Neural progenitor cell (in vitro differentiated cells): ENCODE data around the gene ATL1.

Experiments used
- EZH2 ChIP-seq: fragments of 200-600 bp; sonication (generic); IDR thresholded peaks from 2 replicates; pipeline ENCODE4 v1.6.1; 2017; ENCODE audit warnings: antibody characterized with exemption, mild to moderate bottlenecking, moderate library complexity
- TF ChIP-seq, protein P1 (sequence below): fragments of 200-600 bp; sonication (generic); IDR thresholded peaks from 2 replicates; pipeline ENCODE4 v1.5.1; 2017; ENCODE audit warnings: antibody characterized with exemption, mild to moderate bottlenecking

DNA sequence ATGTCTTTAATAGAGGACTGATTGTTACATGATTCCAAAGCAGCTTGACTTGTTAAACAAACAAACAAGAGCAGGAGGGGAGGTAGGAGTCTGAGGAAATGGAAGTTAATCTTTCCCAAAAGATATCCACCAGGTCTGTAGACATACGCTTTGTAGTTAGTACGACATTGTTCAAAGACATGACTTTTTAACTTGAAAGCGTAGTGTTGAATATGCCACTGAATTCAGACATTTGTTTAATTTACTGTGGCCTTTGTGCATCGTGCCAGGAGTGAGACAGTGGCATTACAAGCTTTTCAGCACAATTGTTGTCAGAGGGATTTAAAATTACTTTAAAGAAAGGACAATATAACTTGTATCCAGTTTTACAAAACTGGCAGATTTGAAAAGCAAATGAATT lies 55.1 kb downstream of the ATL1 start:
- TF ChIP-seq EZH2: no peak
- TF ChIP-seq, protein P1, sequence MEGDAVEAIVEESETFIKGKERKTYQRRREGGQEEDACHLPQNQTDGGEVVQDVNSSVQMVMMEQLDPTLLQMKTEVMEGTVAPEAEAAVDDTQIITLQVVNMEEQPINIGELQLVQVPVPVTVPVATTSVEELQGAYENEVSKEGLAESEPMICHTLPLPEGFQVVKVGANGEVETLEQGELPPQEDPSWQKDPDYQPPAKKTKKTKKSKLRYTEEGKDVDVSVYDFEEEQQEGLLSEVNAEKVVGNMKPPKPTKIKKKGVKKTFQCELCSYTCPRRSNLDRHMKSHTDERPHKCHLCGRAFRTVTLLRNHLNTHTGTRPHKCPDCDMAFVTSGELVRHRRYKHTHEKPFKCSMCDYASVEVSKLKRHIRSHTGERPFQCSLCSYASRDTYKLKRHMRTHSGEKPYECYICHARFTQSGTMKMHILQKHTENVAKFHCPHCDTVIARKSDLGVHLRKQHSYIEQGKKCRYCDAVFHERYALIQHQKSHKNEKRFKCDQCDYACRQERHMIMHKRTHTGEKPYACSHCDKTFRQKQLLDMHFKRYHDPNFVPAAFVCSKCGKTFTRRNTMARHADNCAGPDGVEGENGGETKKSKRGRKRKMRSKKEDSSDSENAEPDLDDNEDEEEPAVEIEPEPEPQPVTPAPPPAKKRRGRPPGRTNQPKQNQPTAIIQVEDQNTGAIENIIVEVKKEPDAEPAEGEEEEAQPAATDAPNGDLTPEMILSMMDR: no peak
